Effector CD4-positive, alpha-beta T cell (primary cell): ENCODE data around the gene TRMT10C.
A peak's percentile ranks its signal among the peaks of the same experiment; 100 is the strongest.
"Not testable (repeated sequence)": the region's sequence is repeated elsewhere in the genome, so short reads cannot be mapped to it uniquely, and the experiment has no call there.

Source experiments
- DNase-seq: peaks from one replicate; pipeline ENCODE4 v3.0.0-alpha.2; 2020

The TRMT10C gene

DNA sequence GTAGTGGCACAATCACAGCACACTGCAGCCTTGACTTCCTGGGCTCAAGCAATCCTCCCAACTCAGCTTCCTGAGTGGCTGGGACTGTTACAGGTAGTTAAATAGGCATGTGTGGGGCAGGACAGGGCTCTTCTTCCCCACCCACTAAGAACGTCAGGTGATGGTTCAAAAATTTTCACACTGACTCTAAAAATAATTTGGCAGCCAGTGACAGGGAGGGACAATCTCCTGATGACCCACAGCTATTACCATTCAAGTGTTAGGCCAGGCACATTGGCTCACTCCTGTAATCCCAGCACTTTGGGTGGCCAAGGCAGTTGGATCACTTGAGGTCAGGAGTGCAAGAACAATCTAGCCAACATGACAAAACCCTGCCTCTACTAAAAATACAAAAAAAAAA, 12.2 kb upstream of the TRMT10C start:
- DNase-seq = no peak

DNA sequence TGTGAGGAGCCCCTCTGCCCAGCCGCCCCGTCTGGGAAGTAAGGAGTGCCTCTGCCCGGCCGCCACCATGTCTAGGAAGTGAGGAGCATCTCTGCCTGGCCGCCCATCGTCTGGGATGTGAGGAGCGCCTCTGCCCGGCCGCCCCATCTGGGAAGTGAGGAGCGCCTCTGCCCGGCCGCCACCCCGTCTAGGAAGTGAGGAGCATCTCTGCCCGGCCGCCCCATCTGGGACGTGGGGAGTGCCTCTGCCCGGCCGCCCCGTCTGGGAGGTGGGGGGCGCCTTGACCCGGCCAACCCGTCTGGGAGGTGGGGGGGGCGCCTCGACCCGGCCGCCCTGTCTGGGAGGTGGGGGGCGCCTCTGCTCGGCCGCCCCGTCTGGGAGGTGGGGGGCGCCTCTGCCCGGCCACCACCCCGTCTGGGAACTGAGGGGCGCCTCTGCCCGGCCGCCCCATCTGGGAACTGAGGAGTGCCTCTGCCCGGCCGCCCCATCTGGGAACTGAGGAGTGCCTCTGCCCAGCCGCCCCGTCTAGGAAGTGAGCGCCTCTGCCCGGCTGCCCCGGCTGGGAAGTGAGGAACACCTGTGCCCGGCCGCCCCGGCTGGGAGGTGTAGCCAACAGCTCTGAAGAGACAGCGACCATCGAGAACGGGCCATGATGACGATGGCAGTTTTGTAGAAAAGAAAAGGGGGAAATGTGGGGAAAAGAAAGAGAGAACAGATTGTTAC, 10.1 kb upstream of the TRMT10C start:
- not testable (repeated sequence) for DNase-seq

DNA sequence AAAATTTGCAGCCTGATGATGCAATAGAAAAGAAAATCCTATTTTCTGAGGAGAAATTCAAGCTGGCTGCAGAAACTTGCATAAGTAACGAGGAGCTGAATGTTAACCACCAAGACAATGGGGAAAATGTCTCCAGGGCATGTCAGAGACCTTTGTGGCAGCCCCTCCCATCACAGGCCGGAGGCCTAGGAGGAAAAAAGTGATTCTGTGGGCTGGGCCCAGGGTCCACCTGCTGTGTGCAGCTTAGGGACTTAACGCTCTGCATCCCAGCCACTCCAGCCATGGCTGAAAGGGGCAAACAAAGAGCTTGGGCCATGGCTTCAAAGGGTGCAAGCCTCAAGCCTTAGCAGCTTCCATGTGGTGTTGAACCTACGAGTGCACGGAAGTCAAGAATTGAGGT, 8.3 kb upstream of the TRMT10C start:
- DNase-seq = not testable (repeated sequence)

DNA sequence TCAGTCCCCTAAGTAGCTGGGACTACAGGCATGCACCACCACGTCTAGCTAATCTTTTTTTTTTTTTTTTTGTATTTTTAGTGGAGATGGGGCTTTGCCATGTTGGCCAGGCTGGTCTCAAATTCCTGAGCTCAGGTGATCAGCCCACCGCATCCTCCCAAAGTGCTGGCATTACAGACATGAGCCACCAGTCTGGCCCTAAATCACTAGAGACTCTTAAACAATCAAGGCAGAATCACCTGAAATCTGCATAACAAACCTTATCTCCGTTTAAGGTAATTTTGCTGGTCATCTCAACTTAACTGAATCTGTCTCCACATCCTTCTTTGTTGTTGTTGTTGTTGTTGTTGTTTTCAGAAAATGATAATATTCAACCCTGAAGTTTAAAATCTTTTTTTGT, 5.6 kb upstream of the TRMT10C start:
- DNase-seq = no peak

DNA sequence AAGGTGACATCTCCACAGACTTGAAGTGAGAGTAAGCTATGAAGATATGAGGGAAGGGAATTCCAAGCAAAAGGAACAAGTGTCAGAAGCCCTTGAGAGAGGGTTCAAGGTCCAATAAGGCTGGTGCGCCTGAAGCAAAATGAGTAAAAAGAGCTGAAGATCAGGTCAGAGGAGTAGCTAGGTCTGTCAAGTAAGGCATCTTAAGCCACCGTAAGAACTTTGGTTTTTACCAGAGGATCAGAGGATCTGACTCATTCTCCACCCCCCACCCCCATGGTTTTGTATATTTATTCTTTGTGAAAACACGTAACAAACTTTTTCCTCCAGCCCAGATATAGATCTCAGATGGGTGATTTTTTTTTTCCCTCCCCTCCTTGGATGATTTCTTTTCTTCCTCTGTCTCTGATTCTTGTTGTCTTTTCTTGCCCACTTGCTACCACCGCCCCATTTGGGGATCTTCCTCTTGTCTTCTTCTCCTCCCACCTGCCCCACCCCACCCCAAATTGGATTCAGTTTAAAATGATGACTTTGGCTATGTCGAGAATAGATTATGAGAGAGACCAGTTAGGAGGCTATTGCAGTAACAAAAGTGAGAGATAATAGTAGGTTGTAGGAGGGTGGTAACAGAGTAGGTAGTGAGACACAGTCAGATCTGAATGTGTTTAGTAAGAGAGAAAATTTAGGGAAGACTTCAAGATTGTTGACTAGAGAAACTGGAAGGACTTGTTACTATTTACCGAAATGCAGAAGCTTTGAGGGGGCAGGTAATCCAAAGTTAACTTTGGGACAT, 6.1 kb downstream of the TRMT10C start:
- DNase-seq = no peak

DNA sequence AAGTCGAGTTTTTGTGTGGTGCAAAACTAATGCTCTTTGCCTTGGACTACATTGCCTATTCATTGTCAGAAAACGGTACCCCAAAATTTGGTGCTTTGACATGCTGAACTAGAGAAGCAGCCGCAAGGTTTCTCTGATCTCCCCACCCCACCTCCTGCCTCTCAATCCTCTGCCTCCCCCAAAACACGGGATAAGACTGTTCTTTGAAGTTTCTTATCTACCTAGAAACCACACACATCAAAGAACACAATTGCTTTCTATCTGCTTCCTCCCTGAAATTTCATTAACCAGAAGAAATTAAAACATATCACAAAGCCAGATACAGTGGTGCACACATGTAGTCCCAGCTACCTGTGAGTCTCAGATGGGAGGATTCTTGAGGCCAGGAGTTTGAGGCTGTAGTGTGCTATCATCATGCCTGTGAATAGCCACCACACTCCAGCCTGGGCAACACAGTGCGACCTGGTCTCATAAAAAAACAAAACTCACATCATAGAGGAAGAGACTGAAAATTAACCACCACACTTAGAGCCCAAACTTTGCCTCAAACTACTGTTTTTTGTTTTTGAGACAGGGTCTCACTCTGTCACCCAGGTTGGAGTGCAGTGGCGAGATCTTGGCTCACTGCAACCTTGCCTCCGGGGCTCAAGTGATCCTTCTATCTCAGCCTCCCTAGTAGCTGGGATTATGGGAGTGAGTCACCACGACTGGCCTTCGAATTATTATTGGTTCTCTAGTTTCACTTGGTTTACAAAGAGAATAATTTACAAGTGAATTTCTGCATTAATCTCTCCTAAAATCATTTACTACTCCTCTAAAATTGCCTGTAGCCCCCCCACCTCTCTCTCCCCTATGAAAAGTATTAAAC, 9.6 kb downstream of the TRMT10C start:
- no peak for DNase-seq

DNA sequence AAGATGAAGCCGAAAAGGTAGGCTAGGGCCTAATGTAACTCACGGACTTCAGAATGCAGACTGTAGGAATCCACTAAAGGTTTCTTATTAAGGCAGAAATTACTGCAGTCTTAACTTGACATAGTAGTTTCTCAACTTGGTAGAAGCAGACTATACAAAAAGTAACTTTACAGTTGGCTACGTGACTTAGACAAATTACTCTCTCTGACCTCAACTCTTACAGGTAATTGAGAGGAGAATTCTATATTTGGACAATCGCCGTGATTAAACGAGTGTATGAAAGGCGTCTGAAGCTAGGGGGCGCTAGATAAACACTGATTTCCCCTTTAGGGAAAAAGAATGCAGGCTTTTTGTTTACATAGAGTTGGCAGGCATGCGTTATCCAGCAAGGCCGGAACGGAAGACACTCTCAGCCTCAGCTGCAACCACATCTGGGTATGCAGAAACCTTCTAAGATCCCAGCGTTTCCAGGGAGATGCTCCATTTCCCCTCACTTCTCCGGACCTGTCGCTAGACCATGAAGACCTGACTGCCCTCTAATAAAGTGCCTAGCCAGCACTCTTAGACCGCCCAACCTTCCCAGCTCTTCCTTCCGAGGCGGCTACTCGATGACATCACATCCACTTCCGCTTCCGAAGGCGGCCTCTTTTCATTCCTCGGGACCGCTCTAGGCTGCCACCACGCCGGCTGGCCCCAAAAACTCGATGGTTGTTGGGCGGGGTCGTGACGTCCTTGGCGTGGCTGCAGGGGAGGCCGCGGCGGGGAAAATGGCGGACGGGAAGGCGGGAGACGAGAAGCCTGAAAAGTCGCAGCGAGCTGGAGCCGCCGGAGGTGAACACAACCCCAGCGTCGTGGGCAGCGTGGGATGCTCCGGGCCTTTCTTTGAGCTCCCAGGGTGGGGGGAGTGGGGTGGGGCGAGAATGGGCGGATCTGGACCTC, 12.1 kb downstream of the TRMT10C start, which contains the start of gene PCNP:
Gene PCNP, plus strand, starts transcription at position 732 of the 939 bp plus-strand sequence. Its CDS starts 36 bp downstream, at position 768.
- peak; percentile 99 for DNase-seq

DNA sequence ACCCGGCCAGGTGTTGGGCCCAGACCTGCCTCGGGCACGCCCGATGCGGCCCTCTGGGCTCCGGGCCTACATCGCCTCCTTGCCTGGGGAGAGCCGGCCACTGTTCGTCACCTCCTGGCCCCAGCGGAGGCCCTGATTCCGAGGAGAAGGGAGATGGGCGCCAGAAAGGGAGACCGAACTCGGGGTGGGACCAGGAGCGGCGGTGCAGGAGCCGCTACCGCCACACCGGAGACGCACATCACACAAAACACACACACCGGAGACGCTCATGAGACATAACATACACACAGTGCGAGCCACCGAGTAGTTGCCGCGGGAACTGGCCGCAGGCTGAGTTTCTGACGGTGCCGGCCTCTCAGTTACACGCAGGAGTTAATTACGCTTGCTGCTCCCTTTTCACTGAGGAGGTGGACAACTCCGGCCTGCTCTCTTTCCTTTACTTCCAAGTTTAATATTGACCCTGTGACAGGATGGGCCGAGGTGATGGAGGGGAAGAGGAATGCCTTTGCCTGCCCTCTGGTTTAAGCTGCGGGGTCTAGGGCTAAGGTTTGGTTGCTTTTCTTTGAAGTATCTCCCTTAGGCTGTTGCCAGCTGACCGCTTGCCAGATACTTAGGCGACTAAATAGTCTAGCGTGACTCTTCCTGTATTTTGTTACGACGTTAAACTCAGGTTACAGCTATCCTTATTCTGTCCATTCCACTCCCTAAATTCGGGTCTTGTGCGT, 12.9 kb downstream of the TRMT10C start:
- peak; percentile 36 for DNase-seq

DNA sequence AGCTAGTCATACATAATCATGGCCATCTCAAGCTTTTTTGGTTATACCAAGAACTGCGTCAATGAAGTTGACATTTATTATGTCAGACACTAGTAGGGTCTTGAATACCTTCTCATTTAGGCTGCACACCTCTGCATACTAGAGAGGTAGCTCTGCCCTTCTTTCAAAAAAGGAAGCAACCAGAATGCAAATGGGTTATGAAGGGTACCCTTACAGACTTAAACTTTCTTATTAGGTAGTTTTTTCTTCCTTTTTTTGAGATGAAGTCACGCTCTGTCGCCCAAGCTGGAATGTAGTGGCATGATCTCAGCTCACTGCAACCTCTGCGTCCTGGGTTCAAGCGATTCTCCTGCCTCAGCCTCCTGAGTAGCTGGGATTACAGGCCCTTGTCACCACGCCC, 15.6 kb downstream of the TRMT10C start:
- DNase-seq = no peak

DNA sequence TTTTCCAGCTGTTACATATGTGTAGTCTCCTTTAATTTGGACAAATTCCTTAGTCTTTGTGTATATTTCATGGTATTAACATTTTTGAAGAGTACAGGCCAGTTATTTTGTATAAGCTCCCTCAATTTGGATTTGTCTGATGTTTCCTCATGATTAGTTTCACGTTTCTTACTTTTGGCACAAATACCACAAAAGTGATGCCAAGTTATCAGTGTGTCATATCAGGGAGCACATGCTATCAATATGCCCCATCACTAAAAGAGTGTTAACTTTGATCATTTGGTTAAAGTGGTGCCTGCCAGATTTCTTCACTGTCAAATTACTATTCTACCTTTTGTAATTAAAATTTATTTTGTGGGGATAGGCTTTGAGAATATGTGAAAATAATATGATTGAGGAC, 26.9 kb downstream of the TRMT10C start:
- DNase-seq = no peak

DNA sequence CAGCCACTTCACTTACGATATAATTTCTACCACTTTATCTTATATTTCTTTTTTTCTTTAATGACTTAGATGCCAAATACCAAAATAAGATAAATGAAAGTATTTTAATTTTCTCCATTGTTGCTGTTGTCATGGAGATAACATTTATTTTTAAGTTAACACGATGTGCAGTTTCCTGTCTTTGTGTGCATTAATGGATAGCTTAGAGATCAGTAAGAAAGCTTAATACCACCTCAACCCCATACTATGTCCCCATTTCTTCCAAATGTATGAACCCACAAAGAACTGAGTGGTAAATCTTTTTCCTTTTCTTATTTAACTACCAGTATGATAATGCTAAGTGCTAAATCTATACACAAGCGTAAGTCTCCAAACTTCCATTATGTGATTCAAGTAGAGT, 29.4 kb downstream of the TRMT10C start:
- no peak for DNase-seq

DNA sequence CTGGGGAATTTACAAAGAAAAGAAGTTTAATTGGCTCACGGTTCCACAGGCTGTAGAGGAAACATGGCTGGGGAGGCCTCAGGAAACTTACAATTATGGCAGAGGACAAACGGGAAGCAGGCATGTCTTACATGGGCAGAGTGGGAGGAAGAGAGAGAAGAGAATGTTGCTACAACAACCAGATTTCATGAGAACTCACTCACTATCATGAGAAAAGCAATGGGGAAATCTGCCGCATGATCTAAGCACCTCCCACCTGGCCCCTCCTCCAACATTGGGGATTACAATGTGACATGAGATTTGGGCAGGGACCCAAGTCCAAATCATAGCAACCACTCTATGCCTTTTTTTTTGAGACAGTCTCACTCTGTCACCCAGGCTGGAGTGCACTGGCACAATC, 41.1 kb downstream of the TRMT10C start:
- no peak for DNase-seq

DNA sequence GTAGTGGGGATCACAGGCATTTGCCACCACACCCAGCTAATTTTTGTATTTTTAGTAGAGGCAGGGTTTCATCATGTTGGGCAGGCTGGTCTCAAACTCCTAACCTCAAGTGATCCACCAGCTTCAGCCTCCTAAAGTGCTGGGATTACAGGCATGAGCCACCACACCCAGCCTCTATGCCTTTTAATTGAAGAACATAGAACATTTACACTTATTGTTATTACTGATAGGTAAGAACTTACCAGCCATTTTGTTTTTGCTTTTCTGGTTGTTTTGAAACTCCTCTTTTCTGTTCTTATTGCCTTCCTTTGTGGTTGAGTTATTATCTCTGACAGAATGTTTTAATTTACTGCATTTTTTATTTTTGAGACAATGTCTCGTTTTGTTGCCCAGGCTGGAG, 41.5 kb downstream of the TRMT10C start:
- no peak for DNase-seq

DNA sequence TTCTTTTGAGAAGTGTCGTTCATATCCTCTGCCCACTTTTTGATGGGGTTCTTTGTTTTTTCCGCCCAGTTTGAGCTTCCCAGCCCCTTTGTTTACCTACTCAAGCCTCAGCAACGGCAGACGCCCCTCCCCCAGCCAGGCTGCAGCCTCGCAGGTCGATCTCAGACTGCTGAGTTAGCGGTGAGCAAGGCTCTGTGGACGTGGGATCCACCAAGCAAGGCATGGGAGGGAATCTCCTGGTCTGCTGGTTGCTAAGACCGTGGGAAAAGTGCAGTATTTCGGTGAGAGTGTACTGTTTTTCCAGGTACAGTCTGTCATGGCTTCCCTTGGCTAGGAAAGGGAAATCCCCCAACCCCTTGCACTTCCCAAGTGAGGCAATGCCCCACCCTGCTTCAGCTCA, 43.7 kb downstream of the TRMT10C start:
- not testable (repeated sequence) for DNase-seq

DNA sequence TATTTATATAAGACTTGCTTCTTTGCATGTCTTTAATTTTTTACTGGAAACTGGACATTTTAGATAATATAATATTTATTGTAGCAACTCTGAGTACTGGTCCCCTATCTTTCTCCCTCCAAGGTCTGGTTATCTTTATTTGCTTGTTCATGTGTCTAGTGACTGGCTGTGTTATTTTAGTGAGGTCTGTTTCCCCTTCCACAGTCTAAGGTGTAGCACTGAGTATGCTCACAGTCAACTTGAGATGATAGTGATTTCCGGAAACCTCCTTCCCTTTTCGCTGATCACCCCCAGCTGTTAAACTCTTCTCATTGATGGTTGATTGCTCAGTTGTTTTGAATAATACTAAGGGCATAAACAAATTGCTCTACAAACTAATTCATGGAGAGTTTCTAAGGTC, 49.4 kb downstream of the TRMT10C start:
- DNase-seq = no peak

DNA sequence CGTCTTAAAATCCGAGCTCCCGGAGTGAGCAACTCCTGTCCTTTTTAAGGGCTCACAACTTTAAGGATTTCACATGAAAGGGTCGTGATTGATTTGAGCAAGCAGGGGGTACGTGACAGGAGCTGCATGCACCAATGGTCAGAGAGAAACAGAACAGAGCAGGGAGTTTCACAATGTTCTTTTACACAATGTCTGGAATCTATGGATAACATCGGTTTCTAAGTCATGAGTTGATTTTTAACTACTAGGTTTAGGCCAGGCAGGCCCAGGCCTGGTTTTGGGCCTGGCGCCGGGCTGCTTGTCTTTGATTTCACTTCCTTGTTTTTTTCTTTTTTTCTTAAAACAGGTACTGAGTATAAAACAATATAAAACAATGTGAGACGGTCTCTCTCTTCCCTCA, 51.3 kb downstream of the TRMT10C start:
- DNase-seq = not testable (repeated sequence)

DNA sequence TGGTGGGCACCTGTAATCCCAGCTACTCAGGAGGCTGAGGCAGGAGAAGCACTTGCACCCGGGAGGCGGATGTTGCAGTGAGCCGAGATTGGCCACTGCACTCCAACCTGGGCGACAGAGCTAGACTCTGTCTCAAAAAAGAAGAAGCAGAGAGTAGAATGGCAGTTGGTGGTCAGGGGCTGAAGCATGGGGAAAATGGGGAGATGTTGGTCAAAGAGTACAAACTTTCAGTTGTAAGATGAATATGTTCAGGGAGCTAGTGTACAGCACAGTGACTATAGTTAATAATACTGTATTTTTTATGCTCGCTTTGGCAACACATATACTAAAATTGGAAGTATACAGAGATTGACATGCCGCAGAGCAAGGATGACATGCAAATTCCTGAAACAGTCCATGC, 53.9 kb downstream of the TRMT10C start:
- DNase-seq = no peak
